GM12864 (cell line): Measurements from ENCODE around the gene PAPOLG.
A peak's percentile ranks its signal among the peaks of the same experiment; 100 is the strongest.
"Not testable (repeated sequence)": the region's sequence is repeated elsewhere in the genome, so short reads cannot be mapped to it uniquely, and the experiment has no call there.

Experiments
- DNase-seq: peaks from one replicate; pipeline ENCODE4 v3.0.0-alpha.2; 2011; ENCODE audit warnings: low read depth
- H3K4me3 ChIP-seq: 2 replicates; pipeline ENCODE4 v1.5.1; 2011; ENCODE audit warnings: mild to moderate bottlenecking, low read depth, low read length, control low read depth
- CTCF ChIP-seq: IDR thresholded peaks from 2 replicates; pipeline ENCODE4 v1.5.1; 2011; ENCODE audit warnings: low read depth, mild to moderate bottlenecking, moderate library complexity, low read length, control low read depth, inconsistent platforms; ENCODE audit errors: missing control alignments

The PAPOLG gene

GRCh38 chr2:60796573-60797509 is 40.8 kb downstream of the PAPOLG start:
- no peak for TF ChIP-seq CTCF
- no peak overlapping the region for H3K4me3 ChIP-seq
- no peak for DNase-seq

GRCh38 chr2:60804473-60804872 is 48.4 kb downstream of the PAPOLG start:
- no peak for TF ChIP-seq CTCF
- H3K4me3 ChIP-seq = no peak overlapping the region
- no peak for DNase-seq

DNA sequence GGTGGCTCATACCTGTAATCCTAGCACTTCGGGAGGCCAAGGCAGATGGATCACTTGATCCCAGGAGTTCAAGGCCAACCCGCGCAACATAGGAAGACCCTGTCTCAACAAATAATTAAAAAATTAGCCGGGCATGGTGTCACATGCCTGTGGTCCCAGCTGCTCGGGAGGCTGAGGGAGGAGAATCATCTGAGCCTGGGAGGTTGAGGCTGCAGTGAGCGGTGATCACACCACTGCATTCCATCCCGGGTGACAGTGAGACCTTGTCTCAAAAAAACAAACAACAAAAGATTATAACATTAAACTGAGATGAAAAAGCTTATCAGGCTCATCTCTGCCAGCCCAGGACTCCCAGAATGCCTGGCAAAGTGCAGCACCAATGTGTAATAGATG is 50.5 kb downstream of the PAPOLG start:
- DNase-seq = no peak
- no peak overlapping the region for H3K4me3 ChIP-seq
- TF ChIP-seq CTCF = no peak

DNA sequence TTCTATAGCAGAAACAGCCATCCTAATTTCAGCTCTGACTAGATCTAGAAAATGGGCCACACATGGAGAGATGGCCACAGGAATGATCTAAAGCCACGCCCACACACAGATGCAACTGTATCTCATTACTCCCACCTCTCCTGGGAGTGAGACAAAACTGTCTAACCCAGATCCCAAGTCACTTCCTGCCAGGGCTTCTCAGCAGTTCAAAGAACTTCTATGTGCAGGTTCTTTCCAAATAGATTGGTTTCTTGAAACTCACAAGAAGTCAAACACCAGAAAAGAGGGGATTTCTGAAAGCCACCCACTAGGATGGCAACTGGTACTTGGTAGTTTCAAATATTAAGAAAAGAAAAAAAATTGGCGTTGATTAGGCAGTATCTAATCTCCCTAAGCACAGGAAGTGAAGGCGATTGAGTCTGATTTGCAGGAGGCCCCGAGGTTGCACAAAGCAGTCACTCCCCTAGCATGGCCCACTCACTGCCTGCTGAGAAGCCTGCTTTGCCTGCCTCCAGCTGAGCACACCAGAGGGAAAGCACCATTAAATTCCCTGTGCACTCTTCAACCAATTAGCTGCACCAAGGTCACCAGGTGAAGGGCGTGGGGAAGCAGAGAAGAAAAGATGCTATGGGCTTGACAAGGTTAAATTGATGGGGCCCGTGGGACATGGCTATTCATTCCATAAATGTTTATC is 51.1 kb downstream of the PAPOLG start:
- DNase-seq = peak; percentile 49
- no peak overlapping the region for H3K4me3 ChIP-seq
- TF ChIP-seq CTCF = no peak

GRCh38 chr2:60808330-60808801 is 52.3 kb downstream of the PAPOLG start:
- TF ChIP-seq CTCF = no peak
- no peak overlapping the region for H3K4me3 ChIP-seq
- no peak for DNase-seq

GRCh38 chr2:60811491-60812375 is 55.7 kb downstream of the PAPOLG start:
- H3K4me3 ChIP-seq = no peak overlapping the region
- no peak for TF ChIP-seq CTCF
- DNase-seq = no peak

DNA sequence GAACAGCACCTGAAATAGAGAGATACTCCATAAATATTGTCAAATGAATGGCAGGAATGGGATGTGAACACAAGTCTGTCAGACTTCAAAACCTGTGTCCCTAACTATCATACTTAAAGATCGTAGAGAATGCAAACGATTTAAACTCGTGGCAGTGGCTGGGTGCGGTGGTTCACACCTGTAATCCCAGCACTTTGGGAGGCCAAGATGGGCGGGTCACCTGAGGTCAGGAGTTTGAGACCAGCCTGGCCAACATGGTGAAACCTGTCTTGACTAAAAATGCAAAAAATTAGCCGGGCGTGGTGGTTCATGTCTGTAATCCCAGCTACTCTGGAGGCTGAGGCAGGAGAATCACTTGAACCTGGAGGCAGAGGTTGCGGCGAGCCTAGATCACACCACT is 61.1 kb downstream of the PAPOLG start:
- DNase-seq, H3K4me3 ChIP-seq: not testable (repeated sequence)
